Gastrocnemius medialis (tissue), 4 donors: Measurements from ENCODE around the gene GNGT2. TPM values are rescaled to one million over a fixed set of nuclear protein-coding genes. Genes with fewer than 3 reads are reported as not detected.
"Not testable (repeated sequence)": the region's sequence is repeated elsewhere in the genome, so short reads cannot be mapped to it uniquely, and the experiment has no call there.

Source experiments
- ATAC-seq, 2 donors: fragments of 150-250 bp; one replicate each; pipeline ENCODE4 v1.9.1; 2016
- DNase-seq, 2 donors: peaks; one replicate each; pipeline ENCODE4 v3.0.0-alpha.2; 2019
- H3K27ac ChIP-seq, 4 donors: fragments of 200-600 bp; sonication (generic); 1 replicate in 1 of 4; 2 replicates in 3 of 4; pipeline ENCODE4 v1.5.1; 2016 to 2018; ENCODE audit warnings: mild to moderate bottlenecking in 2 of 4, moderate library complexity in 1 of 4
- H3K27me3 ChIP-seq, 3 donors: fragments of 200-600 bp; sonication (generic) in 2 of 3; 1 replicate in 1 of 3; 2 replicates in 2 of 3; pipeline versions ENCODE4 v1.5.1 to v1.6.0; 2016 to 2019; ENCODE audit warnings: mild to moderate bottlenecking in 1 of 3, moderate library complexity in 1 of 3
- H3K36me3 ChIP-seq, 2 donors: fragments of 200-600 bp; sonication (generic) in 1 of 2; one replicate each; pipeline ENCODE4 v1.5.1; 2017 to 2018
- H3K4me1 ChIP-seq, 2 donors: fragments of 200-600 bp; sonication (generic) in 1 of 2; one replicate each; pipeline ENCODE4 v1.5.1; 2016 to 2017; ENCODE audit warnings: mild to moderate bottlenecking in 2 of 2
- H3K4me3 ChIP-seq, 4 donors: fragments of 200-600 bp; sonication (generic) in 3 of 4; 1 replicate in 1 of 4; 2 replicates in 3 of 4; pipeline ENCODE4 v1.5.1; 2016 to 2019; ENCODE audit warnings: mild to moderate bottlenecking in 2 of 4
- H3K9me3 ChIP-seq, 3 donors: fragments of 200-600 bp; sonication (generic) in 2 of 3; 1 replicate in 1 of 3; 2 replicates in 2 of 3; pipeline ENCODE4 v1.5.1; 2016 to 2019
- POLR2A ChIP-seq, 2 donors: fragments of 450-650 bp; IDR thresholded peaks; one replicate each; pipeline ENCODE4 v1.6.1; 2017; ENCODE audit warnings: antibody characterized with exemption in 2 of 2, mild to moderate bottlenecking in 2 of 2, moderate library complexity in 2 of 2
- in situ Hi-C, 4 donors: fragments of 200-750 bp; cut with MboI; loops; one replicate each; pipeline versions ENCODE4 v1.15.0 to v1.8.0; 2017; ENCODE audit warnings: low sequenced_read_pairs in 4 of 4
- intact Hi-C: fragments of 100-400 bp; cut with DNase I; formaldehyde crosslinking; loops from one replicate; pipeline ENCODE4 v1.15.1; 2023; ENCODE audit warnings: low total_unique reads
- total RNA-seq, 4 donors: library from RNA; depleted of rRNA; stranded (reverse); fragments of >200 nt; gene quantifications; one replicate each; pipeline versions ENCODE4 v1.1.0 to v1.2.3, GENCODE V29; 2016
- TF ChIP-seq, protein P1 (sequence below), 5 experiments: fragments of 450-650 bp in 3 of 5; fragments of 200-600 bp in 2 of 5; sonication (generic) in 2 of 5; IDR thresholded peaks in 4 of 5; conservative IDR thresholded peaks in 1 of 5; 1 replicate in 4 of 5; 2 replicates in 1 of 5; pipeline ENCODE4 v1.5.1; 2016 to 2019; ENCODE audit warnings: antibody characterized with exemption in 5 of 5, mild to moderate bottlenecking in 3 of 5, moderate library complexity in 3 of 5

The GNGT2 gene
- total RNA-seq, 4 donors from 2014 or later: not detected

GRCh38 chr17:49190932-49191331, 19.4 kb downstream of the GNGT2 start:
- no peaks in the 10 kb centered on the region for H3K27me3 ChIP-seq
- H3K4me1 ChIP-seq: peaks cover 0 to 3% of the 10 kb centered on the region in 2 donors
- H3K27ac ChIP-seq: peak overlapping the region; percentile 31 to 99 (median 97)
- no peak for ATAC-seq
- TF ChIP-seq POLR2A (IDR thresholded peaks at IDR 0.05): no peak
- TF ChIP-seq, protein P1, sequence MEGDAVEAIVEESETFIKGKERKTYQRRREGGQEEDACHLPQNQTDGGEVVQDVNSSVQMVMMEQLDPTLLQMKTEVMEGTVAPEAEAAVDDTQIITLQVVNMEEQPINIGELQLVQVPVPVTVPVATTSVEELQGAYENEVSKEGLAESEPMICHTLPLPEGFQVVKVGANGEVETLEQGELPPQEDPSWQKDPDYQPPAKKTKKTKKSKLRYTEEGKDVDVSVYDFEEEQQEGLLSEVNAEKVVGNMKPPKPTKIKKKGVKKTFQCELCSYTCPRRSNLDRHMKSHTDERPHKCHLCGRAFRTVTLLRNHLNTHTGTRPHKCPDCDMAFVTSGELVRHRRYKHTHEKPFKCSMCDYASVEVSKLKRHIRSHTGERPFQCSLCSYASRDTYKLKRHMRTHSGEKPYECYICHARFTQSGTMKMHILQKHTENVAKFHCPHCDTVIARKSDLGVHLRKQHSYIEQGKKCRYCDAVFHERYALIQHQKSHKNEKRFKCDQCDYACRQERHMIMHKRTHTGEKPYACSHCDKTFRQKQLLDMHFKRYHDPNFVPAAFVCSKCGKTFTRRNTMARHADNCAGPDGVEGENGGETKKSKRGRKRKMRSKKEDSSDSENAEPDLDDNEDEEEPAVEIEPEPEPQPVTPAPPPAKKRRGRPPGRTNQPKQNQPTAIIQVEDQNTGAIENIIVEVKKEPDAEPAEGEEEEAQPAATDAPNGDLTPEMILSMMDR (IDR thresholded peaks at IDR 0.05 in 4 of 5, conservative IDR thresholded peaks at IDR 0.05 in 1 of 5): no peak
- H3K9me3 ChIP-seq: no peaks in the 10 kb centered on the region
- peak overlapping the region in 1 of 4 donors; percentile 86 for H3K4me3 ChIP-seq
- no peaks in the 10 kb centered on the region for H3K36me3 ChIP-seq
- no peak for DNase-seq
- intact Hi-C loops: loop anchor here (1.0 to 5.0 kb wide), 5 partner anchors 170 to 1516 kb away; partner anchors contain the start of genes ANKRD40, CALCOCO2, SP2 and SPOP
- in situ Hi-C loops: loop anchor here in 1 of 4 donors (25.0 kb wide), 1 partner anchor 221 kb away; the partner anchor contains the start of gene PHB1

- ATAC-seq (no peak), DNase-seq (no peak)
- intact Hi-C loops: no loop called here
- in situ Hi-C loops: loop anchor here in 2 of 4 donors (10.0 to 25.0 kb wide), 2 partner anchors 218 to 225 kb away; partner anchors contain the start of gene PHB1 (in 1 of the 2)
- Histone ChIP-seq H3K27me3 (no peaks in the 10 kb centered on the region), H3K4me3 (no peak overlapping the region), H3K27ac (no peak overlapping the region), H3K4me1 (peaks cover 0 to 3% of the 10 kb centered on the region in 2 donors), H3K9me3 (no peaks in the 10 kb centered on the region), H3K36me3 (no peaks in the 10 kb centered on the region)
- TF ChIP-seq, protein P1 (IDR thresholded peaks at IDR 0.05 in 4 of 5, conservative IDR thresholded peaks at IDR 0.05 in 1 of 5): no peak
- no peak for TF ChIP-seq POLR2A (IDR thresholded peaks at IDR 0.05)
Measured at GRCh38 chr17:49187301-49187700, 23.1 kb downstream of the GNGT2 start.

- in situ Hi-C loops: loop anchor here in 2 of 4 donors (10.0 to 25.0 kb wide), 2 partner anchors 219 to 227 kb away; partner anchors contain the start of gene PHB1 (in 1 of the 2)
- H3K9me3 ChIP-seq, H3K4me3 ChIP-seq, H3K27ac ChIP-seq, H3K4me1 ChIP-seq, intact Hi-C loops, H3K36me3 ChIP-seq, ATAC-seq, DNase-seq, H3K27me3 ChIP-seq: not testable (repeated sequence)
Measured at GRCh38 chr17:49185381-49185780, 25.0 kb downstream of the GNGT2 start.

- ATAC-seq, H3K4me1 ChIP-seq, H3K4me3 ChIP-seq, H3K27ac ChIP-seq, H3K36me3 ChIP-seq, H3K27me3 ChIP-seq, DNase-seq, H3K9me3 ChIP-seq: not testable (repeated sequence)
- in situ Hi-C loops (loop anchor here in 2 of 4 donors (5.0 to 25.0 kb wide), 3 partner anchors 43 to 228 kb away; partner anchors contain the start of gene PHB1 (in 1 of the 2)), intact Hi-C loops (loop anchor here (5.0 kb wide), 1 partner anchor 108 kb away; no protein-coding TSS in a partner anchor)
Measured at GRCh38 chr17:49184522-49184921, 25.9 kb downstream of the GNGT2 start.

GRCh38 chr17:49183801-49184200, 26.6 kb downstream of the GNGT2 start:
- no peak for DNase-seq
- Histone ChIP-seq H3K4me1 (no peaks in the 10 kb centered on the region), H3K36me3 (no peaks in the 10 kb centered on the region), H3K4me3 (no peak overlapping the region), H3K9me3 (no peaks in the 10 kb centered on the region), H3K27ac (no peak overlapping the region), H3K27me3 (no peaks in the 10 kb centered on the region)
- no peak for ATAC-seq
- no peak for TF ChIP-seq POLR2A (IDR thresholded peaks at IDR 0.05)
- TF ChIP-seq, protein P1 (IDR thresholded peaks at IDR 0.05 in 4 of 5, conservative IDR thresholded peaks at IDR 0.05 in 1 of 5): no peak
- in situ Hi-C loops: loop anchor here in 2 of 4 donors (5.0 to 25.0 kb wide), 3 partner anchors 44 to 228 kb away; partner anchors contain the start of gene PHB1 (in 1 of the 2)
- intact Hi-C loops: loop anchor here (5.0 kb wide), 1 partner anchor 108 kb away; no protein-coding TSS in a partner anchor
